GM18517 (cell line): ENCODE data around the gene ZGPAT.

ENCODE experiments used
- ATAC-seq: cut with Tn5 transposase; IDR thresholded peaks from one replicate; pipeline ENCODE4 v1.9.1; 2021; ENCODE audit warnings: mild to moderate bottlenecking, moderate library complexity; ENCODE audit not compliant: unreplicated experiment

Gene ZGPAT

DNA sequence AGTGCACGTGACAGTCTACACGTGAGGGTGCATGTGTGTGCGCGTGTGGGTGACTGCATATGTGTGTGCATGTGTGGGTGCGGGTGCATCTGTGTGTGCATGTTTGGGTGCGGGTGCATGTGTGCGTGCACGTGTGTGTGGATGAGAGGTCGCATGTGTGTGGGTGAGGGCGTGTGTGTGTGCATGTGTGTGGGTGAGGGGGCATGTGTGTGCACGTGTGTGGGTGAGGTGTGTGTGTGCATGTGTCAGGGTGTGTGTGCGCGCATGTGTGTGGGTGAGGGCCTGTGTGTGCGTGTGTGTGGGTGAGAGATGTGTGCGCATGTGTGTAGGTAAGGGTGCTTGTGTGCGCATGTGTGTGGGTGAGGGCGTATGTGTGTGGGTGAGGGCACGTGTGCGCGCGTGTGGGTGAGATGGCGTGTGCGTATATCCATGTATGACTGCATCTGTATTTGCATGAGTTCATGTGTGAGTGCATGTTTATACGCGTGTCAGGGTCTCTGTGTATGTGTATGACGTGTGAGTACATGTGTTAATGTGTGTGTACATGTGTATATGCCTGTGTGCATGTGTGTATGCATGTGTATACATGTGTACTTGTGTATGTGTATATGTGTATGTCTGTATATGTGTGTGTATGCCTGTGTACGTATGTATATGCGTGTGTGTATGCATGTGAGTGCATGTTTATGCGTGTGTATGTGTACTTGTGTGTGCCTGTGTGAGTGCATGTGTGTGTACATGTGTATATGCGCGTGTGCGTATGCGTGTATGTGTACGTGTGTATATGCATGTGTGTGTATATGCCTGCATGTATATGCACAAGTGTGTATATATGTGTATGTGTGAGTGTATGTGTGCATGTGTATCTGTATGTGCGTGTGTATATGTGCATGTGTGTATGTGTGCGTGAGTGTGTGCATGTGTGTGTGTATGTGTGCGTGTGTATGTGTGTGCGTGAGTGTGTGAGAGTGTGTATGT is 24.6 kb downstream of the ZGPAT start:
- no peak for ATAC-seq

- no peak for ATAC-seq
Measured at GRCh38 chr20:63733117-63733516, 25.3 kb downstream of the ZGPAT start.

DNA sequence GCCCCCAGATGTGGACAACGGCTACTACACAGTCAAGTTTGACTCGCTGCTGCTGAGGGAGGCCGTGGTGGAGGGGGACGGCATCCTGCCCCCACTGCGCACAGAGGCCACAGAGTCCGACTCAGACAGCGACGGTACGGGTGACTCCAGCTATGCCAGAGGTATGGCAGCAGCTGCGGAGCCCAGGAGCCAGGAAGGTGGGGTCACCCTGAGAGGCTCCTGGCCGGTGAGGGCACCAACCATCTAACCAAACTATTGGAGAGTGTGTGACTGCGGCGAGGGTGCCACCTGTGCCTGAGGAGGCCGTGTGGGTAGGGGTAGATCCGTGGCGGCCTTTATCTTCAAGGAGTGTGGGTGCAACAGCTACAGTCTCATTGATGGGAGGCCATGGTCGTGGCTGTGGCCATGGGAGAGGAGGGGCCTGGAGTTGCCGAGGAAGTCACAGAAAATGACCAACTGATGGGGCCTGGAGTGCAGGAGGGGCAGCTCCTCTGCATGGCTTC is 25.8 kb downstream of the ZGPAT start:
- ATAC-seq: no peak

DNA sequence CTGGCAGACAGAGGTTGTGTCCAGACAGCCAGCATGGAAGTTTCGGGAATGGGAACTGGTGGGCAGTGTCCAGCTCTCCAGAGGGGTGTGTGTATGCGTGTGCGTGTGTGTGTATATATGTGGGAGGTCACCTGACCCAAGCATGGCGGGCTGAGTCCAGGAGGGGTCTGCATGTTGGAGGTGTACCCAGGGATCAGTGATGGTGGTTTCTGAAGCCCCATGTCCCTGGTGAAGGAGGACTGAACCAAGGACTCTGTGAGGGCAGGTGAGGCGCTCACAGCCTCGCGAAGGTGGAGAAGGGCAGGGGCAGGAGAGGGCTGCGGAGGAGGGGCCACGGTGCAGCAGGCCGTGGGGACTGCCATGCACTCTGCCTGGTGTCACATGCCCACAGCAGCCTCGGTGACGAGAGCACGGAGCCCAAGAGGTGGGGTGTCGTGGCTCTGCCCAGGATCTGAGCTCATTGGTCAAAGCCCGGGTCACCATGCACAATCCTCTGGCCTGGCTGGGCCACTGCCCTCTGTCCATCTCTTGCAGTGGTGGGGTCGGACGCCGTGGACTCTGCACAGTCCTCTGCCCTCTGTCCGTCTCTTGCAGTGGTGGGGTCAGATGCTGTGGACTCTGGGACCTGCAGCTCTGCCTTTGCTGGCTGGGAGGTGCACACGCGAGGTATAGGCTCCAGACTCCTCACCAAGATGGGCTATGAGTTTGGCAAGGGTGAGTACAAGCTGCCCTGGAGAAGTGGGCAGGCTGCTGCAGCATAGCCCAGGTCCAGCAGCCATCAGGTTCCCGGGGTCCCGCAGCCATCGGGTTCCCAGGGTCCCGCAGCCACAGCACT is 26.5 kb downstream of the ZGPAT start:
- no peak for ATAC-seq

- no peak for ATAC-seq
Measured at GRCh38 chr20:63734946-63735858, 27.4 kb downstream of the ZGPAT start.

DNA sequence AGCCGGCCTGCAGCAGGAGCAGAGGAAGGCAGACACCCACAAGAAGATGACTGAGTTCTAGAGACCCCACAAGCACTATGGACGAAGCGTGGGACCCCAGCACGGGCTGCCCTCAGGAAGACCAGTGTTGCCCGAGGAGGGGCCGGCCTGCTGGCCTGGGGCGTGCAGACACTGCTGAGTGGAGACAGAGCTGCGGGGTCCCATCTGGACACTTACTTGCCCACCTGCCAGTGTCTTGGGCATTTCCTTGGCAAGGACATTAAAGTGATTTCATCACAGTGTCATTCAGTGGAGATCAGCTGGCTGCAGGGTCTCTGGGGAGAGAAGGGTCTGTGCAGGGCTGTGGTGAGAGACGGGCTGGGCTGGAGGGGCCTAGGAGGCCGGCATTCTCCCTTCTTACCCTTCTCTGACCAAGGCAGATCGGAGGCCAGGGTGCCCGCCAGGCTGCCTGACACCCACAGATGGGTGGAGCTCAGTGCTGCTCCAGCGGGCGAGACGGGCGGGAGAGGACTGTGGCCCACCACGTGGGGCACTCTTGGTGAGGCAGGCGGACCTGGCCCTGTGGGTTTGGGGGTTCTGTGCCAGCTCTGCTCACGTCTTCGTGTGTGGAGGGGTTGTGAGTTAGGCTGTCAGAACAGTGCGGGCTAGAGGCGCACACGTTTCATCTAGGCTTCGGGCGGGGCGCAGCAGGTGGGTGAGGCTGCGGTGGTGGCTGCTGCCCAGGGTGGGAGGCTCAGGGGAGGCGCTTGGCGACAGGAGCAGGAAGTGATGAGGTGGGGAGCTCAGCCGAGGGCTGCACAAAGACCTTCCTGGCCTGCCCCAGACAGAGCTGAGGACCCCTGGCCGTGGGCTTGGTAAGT is 28.2 kb downstream of the ZGPAT start, which contains the start of gene LIME1:
LIME1 (plus strand) TSS at position 806 of the 860 bp plus-strand sequence. CDS start 886 bp downstream, outside the sequence.
- no peak for ATAC-seq

DNA sequence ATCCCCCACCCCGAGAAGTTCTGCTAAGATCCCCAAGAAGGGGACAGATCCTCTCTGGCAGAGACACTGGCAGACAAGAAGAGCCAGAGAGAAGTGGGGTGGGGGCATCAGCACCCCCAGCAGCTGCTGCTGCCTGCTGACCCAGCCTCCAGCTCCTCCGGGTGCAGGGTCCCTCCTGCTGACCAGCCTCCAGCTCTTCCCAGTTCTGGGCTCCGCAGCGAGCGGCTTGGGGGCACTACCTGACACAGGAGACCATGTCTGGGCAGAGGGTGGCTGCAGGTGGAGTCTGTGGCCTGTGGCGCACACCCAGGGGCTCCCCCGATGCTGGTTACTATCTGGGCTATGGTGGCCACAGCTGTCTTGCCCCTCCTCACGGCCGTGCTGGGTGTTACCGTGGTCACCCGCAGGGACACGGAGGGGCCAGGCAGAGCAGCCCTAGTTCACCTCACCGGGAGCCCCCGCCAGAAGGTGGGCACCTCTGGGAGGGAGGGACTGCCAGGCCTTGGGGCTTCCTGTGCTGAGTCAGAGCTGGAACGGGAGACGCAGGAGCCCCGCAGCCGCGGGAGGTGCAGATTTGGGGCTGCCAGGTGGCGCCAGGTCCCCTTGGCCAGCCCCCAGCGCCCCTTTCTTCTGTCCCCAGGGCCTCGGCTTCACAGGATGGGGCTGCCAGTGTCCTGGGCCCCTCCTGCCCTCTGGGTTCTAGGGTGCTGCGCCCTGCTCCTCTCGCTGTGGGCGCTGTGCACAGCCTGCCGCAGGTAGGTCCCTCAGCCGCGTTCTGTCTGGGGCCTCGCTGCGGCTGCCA is 29.3 kb downstream of the ZGPAT start:
- ATAC-seq: no peak

- ATAC-seq: no peak
Measured at GRCh38 chr20:63737695-63737944, 29.8 kb downstream of the ZGPAT start.

GRCh38 chr20:63737945-63738686 is 30.3 kb downstream of the ZGPAT start:
- no peak for ATAC-seq

GRCh38 chr20:63738687-63739129 is 30.9 kb downstream of the ZGPAT start:
- ATAC-seq: no peak

DNA sequence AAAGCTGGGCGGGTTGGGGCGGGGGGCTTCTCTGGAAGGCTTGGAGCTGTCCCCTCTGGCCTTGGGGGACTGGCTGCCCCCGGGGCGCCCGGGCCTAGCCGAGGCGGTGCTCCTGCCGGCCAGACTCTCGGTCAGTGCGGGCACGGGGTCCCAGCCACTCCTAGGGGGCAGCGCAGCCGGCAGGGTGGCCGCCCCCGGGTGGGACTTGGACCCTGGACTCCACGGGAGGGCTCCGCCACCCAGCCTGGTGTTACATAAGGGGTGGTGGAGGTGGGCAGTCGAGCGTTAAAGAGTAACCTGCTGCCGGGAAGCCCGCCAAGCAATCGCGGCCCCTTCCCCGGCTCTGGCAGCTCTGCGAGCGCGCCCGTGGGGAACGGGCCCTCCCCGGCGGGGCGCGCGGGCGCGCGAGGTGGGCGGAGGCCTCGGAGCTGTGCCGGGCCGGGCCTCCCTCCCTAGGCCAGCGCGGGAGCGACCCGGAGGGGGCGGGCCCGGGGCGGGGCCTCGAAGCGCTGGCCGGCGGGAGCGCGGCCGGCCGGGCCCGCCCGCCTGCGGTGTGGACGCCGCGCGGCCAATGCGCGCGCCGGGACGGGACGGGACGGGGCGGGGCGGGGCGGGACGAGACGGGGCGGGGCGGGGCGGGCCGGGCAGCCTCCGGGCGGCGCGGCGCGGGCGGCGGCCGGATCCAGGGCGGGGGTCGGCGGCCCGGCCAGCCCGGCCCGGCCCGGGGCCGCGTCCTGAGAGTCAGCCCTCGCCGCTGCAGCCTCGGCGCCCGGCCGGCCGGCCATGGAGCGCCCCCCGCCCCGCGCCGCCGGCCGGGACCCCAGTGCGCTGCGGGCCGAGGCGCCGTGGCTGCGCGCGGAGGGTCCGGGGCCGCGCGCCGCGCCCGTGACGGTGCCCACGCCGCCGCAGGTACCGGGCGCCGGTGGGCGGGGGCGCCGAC is 31.6 kb downstream of the ZGPAT start, which contains the start of gene SLC2A4RG:
SLC2A4RG (plus strand) TSS at position 647 of the 940 bp plus-strand sequence; CDS start at position 784, 137 bp downstream.
- no peak for ATAC-seq

GRCh38 chr20:63740070-63740626 is 32.3 kb downstream of the ZGPAT start:
- no peak for ATAC-seq

- no peak for ATAC-seq
Measured at GRCh38 chr20:63740627-63741353, 33.0 kb downstream of the ZGPAT start.

DNA sequence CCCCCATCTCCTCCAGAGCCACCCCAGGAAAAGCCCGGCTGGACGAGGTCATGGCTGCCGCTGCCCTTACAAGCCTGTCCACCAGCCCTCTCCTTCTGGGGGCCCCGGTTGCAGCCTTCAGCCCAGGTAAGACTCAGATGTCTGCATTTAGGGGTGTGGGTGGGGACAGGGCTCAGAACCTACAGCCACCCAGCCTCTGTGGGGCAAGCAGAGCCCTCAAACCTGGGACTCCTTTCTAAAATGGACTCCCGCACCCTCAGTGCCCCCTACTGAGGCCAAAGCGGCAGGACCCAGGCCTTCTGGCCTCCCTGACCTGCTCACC is 33.5 kb downstream of the ZGPAT start:
- no peak for ATAC-seq

- ATAC-seq: no peak
Measured at GRCh38 chr20:63741676-63742380, 34.0 kb downstream of the ZGPAT start.
